Measurements from ENCODE around the gene PIM3.

Gene PIM3

DNA sequence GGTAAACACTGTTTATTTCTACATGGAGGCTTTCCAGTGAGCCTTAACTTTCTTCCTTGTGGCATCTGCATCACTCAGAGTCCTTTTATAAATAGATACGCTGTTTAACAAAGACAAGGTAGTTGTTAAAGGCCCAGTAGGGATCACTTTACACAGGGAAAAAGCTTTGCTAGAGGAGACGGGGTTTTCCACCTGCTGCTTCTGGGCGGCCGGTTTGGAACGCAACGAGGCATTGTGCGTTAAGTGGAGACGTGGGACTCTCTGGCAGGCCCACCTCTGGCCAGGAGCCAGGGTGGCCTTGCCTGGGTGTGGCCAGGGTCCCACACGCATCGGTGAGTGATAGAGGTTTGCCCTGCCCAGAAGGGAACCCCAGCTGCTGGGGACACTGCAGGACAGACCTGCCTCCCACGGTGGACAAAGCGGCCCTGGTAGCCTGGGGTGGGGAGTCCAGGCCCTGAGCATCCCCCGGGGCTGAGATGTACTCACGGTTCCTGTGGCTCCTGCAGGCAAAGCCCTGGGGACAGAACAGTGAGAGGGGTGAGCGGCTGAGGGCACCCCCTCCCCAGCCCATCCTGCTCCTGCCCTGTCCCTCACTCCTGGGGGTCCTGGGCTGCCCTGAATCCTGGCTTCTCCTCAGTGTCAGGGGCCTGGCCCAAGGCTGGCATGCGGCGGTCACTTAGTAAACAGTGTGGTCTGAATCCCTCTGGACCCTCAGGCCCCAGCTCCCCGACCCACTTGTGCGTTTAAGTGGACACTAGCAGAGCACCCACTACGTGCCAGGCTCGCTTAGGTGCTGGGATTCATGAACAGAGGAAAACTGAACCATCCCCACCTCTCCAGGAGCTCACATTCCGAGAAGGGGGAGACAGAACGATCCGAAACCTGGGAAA, 47.8 kb downstream of the PIM3 start:
- peak; percentile 81 for DNase-seq

DNA sequence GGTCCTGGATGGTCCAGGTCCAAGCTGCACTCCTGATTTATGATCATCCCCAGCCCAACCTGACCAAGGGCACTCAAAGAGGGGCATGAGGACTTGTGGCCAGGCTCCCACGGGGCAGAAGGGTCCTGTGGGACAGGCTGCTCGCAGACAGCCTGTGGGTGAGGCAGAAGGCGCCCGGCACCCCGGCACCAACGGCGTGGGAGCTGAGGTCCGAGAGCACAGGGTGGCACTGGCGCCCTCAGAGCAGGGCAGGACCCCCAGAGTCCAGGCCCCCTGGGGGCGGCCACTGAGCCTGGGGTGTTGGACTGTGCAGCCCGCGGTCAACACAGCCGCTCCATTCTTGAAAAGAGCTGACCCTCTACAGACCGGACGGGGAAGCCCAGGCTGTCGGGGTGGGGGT, 48.7 kb downstream of the PIM3 start:
- no peak for DNase-seq

- no peak for DNase-seq
Measured at GRCh38 chr22:50009765-50010675, 49.4 kb downstream of the PIM3 start.

GRCh38 chr22:50010676-50011446, 50.3 kb downstream of the PIM3 start:
- DNase-seq, result no peak

DNA sequence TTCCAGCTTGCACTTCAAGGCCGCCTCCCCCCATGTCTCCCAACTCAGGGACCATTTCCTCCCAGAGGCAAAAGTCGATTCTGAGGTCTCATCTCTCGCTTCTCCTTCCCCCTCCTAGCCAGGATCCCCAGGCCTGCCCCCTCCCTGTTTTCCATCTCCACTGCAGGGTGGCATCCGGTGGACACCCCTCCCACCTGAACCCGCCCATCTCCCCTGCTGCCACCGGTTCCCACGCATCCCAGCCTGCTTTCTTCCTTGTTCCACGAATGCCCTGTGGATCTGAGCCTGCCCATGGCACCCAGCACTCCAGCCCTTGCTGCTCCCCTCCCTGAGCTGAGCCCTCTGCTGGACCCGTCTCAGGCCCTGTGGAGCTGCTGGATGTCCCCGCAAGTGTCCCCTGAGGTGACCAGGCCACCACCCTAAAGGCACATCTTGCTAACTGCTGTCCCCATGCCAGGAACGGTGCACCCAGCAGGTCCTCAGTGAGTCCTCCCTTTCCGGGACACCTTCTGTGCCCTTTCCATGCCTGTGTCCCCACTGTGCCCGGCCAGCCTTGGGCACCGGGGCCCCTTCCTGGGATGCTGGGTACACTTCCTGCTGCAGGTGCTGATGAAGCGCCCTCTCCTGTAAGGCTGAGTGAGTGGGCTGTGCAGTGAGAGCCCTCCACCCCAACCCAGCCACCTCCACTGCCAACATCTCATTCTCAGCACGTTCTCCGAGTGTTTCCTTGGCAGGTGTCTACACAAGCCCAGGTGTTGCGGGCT, 51.1 kb downstream of the PIM3 start:
- DNase-seq, result peak; percentile 54

DNA sequence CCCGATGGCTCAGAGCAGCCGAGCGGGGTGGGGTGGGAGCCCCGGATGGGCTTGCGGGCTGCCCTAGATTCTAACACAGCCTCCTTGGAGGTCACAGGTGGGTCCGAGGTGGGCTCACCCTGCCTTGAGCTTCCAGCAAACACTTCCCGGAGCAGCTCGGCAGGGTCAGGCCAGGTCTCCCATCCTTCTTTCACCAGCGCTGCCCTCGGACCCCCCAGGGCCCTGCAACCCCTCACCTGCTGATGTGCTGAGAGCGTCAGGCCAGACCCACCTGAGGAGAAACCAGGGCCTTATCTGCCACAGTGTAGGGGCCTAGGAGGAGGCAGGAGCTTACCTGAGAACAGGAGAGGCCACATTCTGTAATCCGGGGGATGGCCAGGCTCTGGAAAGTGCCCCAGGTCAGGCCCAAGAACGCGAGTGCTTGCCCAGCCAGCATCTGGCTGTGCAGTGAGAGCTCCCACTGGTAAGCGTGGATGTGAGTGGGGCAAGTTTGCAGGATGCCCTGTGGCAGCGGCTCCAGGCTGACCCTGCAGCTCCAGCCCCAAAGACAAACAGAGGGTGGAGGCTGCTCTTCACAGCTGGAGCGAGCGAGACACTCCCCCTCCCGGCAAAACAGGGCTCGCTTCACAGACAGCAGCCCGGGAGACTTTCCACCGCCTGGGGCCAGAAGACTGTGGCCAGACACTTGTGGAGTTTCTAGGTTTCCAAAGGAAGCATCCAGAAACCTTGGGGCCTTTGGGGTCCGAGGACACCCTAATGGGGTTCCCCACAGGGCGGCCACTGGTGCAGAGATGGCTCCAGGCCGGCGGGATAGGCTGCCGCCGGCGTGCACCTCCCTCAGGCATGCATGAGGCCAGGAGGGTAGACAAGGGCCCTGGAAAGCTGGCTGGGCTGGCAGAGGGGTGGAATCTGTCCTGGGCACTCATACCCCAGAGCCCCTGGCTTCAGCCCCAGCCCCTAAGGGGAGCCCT, 51.9 kb downstream of the PIM3 start, which contains the start of gene IL17REL:
Gene IL17REL (minus strand): TSS at position 555 of the 971 bp plus-strand sequence. CDS start 119 bp downstream, at position 436.
- DNase-seq, result peak; percentile 4
